Choroid plexus epithelial cell (primary cell): ENCODE data around the gene CEACAM7.

Experiments used
- DNase-seq: peaks from one replicate; pipeline ENCODE4 v3.0.0-alpha.2; 2010; ENCODE audit warnings: low read depth
- H3K4me3 ChIP-seq: 2 replicates; pipeline ENCODE4 v1.5.1; 2011; ENCODE audit warnings: low read depth, mild to moderate bottlenecking, control low read depth, low read length, moderate library complexity
- CTCF ChIP-seq: conservative IDR thresholded peaks from 2 replicates; pipeline ENCODE4 v1.5.1; 2011; ENCODE audit warnings: low read depth, mild to moderate bottlenecking, control low read depth, inconsistent platforms, low read length, moderate library complexity

The CEACAM7 gene

GRCh38 chr19:41627966-41628675, 59.9 kb downstream of the CEACAM7 start:
- H3K4me3 ChIP-seq: no peak overlapping the region
- TF ChIP-seq CTCF: no peak
- no peak for DNase-seq

GRCh38 chr19:41626877-41627276, 61.2 kb downstream of the CEACAM7 start, which contains the start of gene CEACAM4:
CEACAM4 (minus strand) TSS chr19:41627074; CDS start chr19:41626963, 111 bp downstream.
- TF ChIP-seq CTCF: no peak
- DNase-seq: no peak
- no peak within 1 kb of the TSS for H3K4me3 ChIP-seq

GRCh38 chr19:41626278-41626677, 61.8 kb downstream of the CEACAM7 start:
- TF ChIP-seq CTCF: no peak
- no peak for DNase-seq
- H3K4me3 ChIP-seq: no peak overlapping the region

- TF ChIP-seq CTCF: no peak
- no peak for DNase-seq
- H3K4me3 ChIP-seq: no peak overlapping the region
Observed at GRCh38 chr19:41624937-41625336, 63.1 kb downstream of the CEACAM7 start.

- TF ChIP-seq CTCF: no peak
- H3K4me3 ChIP-seq: no peak overlapping the region
- no peak for DNase-seq
Observed at GRCh38 chr19:41624515-41624914, 63.6 kb downstream of the CEACAM7 start.

GRCh38 chr19:41623360-41623759, 64.7 kb downstream of the CEACAM7 start:
- no peak for DNase-seq
- H3K4me3 ChIP-seq: no peak overlapping the region
- TF ChIP-seq CTCF: no peak
